Measurements from ENCODE around the gene MLC1.
A peak's percentile ranks its signal among the peaks of the same experiment; 100 is the strongest.

MLC1 gene

DNA sequence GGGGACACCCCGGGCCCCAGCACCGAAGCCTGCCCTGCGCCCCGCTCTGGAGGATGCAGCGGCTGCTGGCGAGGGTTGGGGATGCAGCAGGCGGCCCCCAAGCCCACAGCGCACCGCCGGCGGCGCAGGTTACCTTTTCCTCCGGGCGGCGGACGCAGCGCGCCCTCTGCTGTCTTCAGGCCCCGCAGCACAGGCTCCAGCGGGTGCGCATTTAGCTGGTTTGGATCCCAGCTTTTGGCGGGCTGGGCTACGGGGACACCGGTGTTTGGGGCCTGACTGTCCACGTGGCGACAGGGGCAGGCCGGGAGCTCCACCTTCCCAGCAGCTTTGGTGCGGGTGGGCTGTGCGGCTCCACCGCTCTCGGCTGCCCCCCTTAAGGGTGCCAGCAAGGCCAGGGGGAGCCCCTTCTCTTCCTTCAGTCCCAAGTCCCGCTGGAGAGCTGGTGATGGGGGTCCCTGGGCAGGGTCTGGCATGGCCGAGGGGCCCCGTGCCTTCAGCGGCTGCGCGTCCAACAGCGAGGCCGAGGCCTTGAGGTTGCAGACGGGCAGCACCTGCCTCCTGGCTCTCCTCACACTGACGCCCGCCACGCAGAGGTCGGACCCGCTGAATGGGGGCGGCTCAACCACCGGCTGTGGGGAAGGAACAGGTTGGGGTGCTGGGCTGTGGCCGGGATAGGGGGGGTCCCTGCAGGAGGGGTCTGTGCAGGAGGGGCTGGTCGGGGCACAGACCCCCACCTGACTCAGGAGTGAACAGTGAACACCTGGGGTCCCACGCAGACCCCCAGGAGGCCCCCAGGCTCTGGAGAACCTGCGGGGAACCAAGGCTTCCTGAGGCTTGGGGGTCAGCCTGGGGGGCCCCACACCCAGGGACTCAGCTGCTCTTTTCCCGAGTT lies 54.7 kb downstream of the MLC1 start:
- TF ChIP-seq ARNTL (CRISPR knock-in tag; IDR thresholded peaks at IDR 0.05; ENCODE audit: borderline replicate concordance, low read depth) = no peak
- peak; percentile 95 for ATAC-seq

DNA sequence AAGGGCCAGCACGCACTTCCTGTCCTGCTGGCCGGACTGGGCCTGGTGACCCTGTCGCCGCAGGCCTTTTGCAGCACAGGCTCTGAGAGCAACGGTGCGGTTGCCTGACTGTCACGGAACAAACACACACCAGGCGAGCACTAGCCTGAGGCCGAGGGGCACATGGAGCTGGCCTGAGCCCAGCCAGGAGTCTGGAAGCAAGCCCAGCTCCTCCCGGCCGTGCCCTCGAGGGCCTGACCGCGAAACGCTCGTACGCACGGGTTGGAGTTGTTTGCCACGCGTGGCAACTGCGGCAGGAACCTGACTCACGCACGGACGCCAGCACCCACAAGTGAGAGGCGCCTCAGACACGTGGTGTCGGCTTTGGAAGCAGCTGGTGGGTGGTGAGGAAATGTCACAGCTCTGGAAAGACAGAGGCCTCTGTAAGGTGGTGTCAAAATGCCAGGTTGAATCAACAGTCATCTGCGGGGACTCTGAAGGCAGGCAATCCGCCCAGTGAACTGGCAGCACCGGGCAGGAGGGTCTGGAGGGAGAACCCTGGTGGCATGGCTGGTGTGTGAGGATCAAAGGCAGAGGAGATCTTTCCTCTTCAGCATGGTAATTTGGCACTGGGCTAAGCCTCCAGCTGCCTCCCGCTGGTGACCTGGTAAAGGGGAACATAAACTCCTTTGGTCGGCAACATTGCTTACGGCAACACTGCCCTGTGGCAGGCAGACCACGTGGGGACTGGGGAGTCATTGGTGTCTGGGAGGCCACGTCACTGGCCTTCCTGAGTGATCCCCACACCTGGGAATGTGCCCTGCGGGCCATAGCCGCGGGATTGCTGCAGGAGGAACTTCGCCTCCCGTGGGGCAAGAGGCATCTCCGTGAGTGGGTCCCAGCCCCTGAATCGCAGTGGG lies 57.3 kb downstream of the MLC1 start:
- no peak for TF ChIP-seq BACH2 (CRISPR knock-in tag; IDR thresholded peaks at IDR 0.05; ENCODE audit: borderline replicate concordance)
- no peak for TF ChIP-seq ZNF70 (CRISPR knock-in tag; IDR thresholded peaks at IDR 0.05)
- TF ChIP-seq CSDC2 (CRISPR knock-in tag; IDR thresholded peaks at IDR 0.05) = no peak
- TF ChIP-seq TOX (CRISPR knock-in tag; IDR thresholded peaks at IDR 0.05; ENCODE audit: borderline replicate concordance) = no peak
- TF ChIP-seq ESRRG (CRISPR knock-in tag; IDR thresholded peaks at IDR 0.05) = no peak
- TF ChIP-seq PPARA (CRISPR knock-in tag; IDR thresholded peaks at IDR 0.05; ENCODE audit: borderline replicate concordance) = no peak
- no peak for TF ChIP-seq GLIS3 (CRISPR knock-in tag; IDR thresholded peaks at IDR 0.05)
- TF ChIP-seq ZFP30 (CRISPR knock-in tag; IDR thresholded peaks at IDR 0.05) = no peak
- TF ChIP-seq RARB (CRISPR knock-in tag; IDR thresholded peaks at IDR 0.05) = no peak
- TF ChIP-seq, protein P1, sequence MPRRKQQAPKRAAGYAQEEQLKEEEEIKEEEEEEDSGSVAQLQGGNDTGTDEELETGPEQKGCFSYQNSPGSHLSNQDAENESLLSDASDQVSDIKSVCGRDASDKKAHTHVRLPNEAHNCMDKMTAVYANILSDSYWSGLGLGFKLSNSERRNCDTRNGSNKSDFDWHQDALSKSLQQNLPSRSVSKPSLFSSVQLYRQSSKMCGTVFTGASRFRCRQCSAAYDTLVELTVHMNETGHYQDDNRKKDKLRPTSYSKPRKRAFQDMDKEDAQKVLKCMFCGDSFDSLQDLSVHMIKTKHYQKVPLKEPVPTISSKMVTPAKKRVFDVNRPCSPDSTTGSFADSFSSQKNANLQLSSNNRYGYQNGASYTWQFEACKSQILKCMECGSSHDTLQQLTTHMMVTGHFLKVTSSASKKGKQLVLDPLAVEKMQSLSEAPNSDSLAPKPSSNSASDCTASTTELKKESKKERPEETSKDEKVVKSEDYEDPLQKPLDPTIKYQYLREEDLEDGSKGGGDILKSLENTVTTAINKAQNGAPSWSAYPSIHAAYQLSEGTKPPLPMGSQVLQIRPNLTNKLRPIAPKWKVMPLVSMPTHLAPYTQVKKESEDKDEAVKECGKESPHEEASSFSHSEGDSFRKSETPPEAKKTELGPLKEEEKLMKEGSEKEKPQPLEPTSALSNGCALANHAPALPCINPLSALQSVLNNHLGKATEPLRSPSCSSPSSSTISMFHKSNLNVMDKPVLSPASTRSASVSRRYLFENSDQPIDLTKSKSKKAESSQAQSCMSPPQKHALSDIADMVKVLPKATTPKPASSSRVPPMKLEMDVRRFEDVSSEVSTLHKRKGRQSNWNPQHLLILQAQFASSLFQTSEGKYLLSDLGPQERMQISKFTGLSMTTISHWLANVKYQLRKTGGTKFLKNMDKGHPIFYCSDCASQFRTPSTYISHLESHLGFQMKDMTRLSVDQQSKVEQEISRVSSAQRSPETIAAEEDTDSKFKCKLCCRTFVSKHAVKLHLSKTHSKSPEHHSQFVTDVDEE (CRISPR knock-in tag; IDR thresholded peaks at IDR 0.05) = no peak
- no peak for TF ChIP-seq TCF4 (CRISPR knock-in tag; IDR thresholded peaks at IDR 0.05; ENCODE audit: borderline replicate concordance)
- no peak for TF ChIP-seq ZC3H10 (CRISPR knock-in tag; IDR thresholded peaks at IDR 0.05)
- TF ChIP-seq ZFP3 (CRISPR knock-in tag; IDR thresholded peaks at IDR 0.05) = no peak
- no peak for TF ChIP-seq ISL1 (CRISPR knock-in tag; IDR thresholded peaks at IDR 0.05)
- ATAC-seq = peak; percentile 7; the same call in 1 of the 3 replicates

DNA sequence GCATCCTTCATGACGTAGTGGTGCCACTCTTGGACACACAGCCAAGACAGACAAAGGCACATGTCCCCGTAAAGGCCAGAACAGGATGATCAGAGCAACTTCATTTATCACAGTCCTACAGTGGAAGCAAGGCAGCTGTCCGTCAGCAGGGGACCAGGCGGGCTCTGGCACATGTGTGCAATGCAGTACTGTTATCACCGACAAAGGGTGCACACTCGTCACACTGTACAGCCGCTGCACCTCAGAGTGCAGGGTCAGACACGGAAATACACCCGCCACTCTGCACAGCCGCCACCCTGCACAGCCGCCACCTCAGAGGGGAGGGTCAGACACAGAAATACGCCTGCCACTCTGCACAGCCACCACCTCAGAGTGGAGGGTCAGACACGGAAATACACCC lies 59.2 kb downstream of the MLC1 start:
- ATAC-seq = no peak

More for the DNA sequence above, 59.2 kb downstream of the MLC1 start:
- TF ChIP-seq RARB (CRISPR knock-in tag; IDR thresholded peaks at IDR 0.05) (no peak), SNAI2 (CRISPR knock-in tag; IDR thresholded peaks at IDR 0.05) (no peak), ZFP30 (CRISPR knock-in tag; IDR thresholded peaks at IDR 0.05) (no peak), TOX (CRISPR knock-in tag; IDR thresholded peaks at IDR 0.05; ENCODE audit: borderline replicate concordance) (no peak), ARNTL (CRISPR knock-in tag; IDR thresholded peaks at IDR 0.05; ENCODE audit: borderline replicate concordance, low read depth) (no peak), CSDC2 (CRISPR knock-in tag; IDR thresholded peaks at IDR 0.05) (no peak), ZNF70 (CRISPR knock-in tag; IDR thresholded peaks at IDR 0.05) (no peak), ISL1 (CRISPR knock-in tag; IDR thresholded peaks at IDR 0.05) (no peak), ESRRG (CRISPR knock-in tag; IDR thresholded peaks at IDR 0.05) (no peak), PPARA (CRISPR knock-in tag; IDR thresholded peaks at IDR 0.05; ENCODE audit: borderline replicate concordance) (no peak), BACH2 (CRISPR knock-in tag; IDR thresholded peaks at IDR 0.05; ENCODE audit: borderline replicate concordance) (no peak), ZFP3 (CRISPR knock-in tag; IDR thresholded peaks at IDR 0.05) (no peak), ZNF565 (CRISPR knock-in tag; conservative IDR thresholded peaks at IDR 0.05; ENCODE audit: low read depth) (no peak), GLIS3 (CRISPR knock-in tag; IDR thresholded peaks at IDR 0.05) (no peak), ZC3H10 (CRISPR knock-in tag; IDR thresholded peaks at IDR 0.05) (no peak)
- TF ChIP-seq, protein P2, sequence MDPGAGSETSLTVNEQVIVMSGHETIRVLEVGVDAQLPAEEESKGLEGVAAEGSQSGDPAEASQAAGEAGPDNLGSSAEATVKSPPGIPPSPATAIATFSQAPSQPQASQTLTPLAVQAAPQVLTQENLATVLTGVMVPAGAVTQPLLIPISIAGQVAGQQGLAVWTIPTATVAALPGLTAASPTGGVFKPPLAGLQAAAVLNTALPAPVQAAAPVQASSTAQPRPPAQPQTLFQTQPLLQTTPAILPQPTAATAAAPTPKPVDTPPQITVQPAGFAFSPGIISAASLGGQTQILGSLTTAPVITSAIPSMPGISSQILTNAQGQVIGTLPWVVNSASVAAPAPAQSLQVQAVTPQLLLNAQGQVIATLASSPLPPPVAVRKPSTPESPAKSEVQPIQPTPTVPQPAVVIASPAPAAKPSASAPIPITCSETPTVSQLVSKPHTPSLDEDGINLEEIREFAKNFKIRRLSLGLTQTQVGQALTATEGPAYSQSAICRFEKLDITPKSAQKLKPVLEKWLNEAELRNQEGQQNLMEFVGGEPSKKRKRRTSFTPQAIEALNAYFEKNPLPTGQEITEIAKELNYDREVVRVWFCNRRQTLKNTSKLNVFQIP (CRISPR knock-in tag; IDR thresholded peaks at IDR 0.05; ENCODE audit: borderline replicate concordance, low read depth) = no peak
- TF ChIP-seq, protein P3, sequence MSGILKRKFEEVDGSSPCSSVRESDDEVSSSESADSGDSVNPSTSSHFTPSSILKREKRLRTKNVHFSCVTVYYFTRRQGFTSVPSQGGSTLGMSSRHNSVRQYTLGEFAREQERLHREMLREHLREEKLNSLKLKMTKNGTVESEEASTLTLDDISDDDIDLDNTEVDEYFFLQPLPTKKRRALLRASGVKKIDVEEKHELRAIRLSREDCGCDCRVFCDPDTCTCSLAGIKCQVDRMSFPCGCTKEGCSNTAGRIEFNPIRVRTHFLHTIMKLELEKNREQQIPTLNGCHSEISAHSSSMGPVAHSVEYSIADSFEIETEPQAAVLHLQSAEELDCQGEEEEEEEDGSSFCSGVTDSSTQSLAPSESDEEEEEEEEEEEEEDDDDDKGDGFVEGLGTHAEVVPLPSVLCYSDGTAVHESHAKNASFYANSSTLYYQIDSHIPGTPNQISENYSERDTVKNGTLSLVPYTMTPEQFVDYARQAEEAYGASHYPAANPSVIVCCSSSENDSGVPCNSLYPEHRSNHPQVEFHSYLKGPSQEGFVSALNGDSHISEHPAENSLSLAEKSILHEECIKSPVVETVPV (CRISPR knock-in tag; IDR thresholded peaks at IDR 0.05) = no peak
- TF ChIP-seq, protein P4, sequence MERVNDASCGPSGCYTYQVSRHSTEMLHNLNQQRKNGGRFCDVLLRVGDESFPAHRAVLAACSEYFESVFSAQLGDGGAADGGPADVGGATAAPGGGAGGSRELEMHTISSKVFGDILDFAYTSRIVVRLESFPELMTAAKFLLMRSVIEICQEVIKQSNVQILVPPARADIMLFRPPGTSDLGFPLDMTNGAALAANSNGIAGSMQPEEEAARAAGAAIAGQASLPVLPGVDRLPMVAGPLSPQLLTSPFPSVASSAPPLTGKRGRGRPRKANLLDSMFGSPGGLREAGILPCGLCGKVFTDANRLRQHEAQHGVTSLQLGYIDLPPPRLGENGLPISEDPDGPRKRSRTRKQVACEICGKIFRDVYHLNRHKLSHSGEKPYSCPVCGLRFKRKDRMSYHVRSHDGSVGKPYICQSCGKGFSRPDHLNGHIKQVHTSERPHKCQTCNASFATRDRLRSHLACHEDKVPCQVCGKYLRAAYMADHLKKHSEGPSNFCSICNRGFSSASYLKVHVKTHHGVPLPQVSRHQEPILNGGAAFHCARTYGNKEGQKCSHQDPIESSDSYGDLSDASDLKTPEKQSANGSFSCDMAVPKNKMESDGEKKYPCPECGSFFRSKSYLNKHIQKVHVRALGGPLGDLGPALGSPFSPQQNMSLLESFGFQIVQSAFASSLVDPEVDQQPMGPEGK (CRISPR knock-in tag; IDR thresholded peaks at IDR 0.05; ENCODE audit: borderline replicate concordance) = no peak
- TF ChIP-seq, protein P5, sequence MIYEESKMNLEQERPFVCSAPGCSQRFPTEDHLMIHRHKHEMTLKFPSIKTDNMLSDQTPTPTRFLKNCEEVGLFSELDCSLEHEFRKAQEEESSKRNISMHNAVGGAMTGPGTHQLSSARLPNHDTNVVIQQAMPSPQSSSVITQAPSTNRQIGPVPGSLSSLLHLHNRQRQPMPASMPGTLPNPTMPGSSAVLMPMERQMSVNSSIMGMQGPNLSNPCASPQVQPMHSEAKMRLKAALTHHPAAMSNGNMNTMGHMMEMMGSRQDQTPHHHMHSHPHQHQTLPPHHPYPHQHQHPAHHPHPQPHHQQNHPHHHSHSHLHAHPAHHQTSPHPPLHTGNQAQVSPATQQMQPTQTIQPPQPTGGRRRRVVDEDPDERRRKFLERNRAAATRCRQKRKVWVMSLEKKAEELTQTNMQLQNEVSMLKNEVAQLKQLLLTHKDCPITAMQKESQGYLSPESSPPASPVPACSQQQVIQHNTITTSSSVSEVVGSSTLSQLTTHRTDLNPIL (CRISPR knock-in tag; IDR thresholded peaks at IDR 0.05; ENCODE audit: low read depth) = no peak
- TF ChIP-seq, protein P1 (CRISPR knock-in tag; IDR thresholded peaks at IDR 0.05) = no peak

All from SK-N-SH treated with all-trans-retinoic acid at 6 μM for 48 hours (cell line).